HG03175 (cell line): ENCODE measurements around the gene DES.
"Not testable (repeated sequence)": the region's sequence is repeated elsewhere in the genome, so short reads cannot be mapped to it uniquely, and the experiment has no call there.

Source experiments
- ATAC-seq: cut with Tn5 transposase; IDR thresholded peaks from one replicate; pipeline ENCODE4 v1.9.1; 2021; ENCODE audit warnings: mild to moderate bottlenecking, moderate library complexity; ENCODE audit not compliant: unreplicated experiment

Gene DES

DNA sequence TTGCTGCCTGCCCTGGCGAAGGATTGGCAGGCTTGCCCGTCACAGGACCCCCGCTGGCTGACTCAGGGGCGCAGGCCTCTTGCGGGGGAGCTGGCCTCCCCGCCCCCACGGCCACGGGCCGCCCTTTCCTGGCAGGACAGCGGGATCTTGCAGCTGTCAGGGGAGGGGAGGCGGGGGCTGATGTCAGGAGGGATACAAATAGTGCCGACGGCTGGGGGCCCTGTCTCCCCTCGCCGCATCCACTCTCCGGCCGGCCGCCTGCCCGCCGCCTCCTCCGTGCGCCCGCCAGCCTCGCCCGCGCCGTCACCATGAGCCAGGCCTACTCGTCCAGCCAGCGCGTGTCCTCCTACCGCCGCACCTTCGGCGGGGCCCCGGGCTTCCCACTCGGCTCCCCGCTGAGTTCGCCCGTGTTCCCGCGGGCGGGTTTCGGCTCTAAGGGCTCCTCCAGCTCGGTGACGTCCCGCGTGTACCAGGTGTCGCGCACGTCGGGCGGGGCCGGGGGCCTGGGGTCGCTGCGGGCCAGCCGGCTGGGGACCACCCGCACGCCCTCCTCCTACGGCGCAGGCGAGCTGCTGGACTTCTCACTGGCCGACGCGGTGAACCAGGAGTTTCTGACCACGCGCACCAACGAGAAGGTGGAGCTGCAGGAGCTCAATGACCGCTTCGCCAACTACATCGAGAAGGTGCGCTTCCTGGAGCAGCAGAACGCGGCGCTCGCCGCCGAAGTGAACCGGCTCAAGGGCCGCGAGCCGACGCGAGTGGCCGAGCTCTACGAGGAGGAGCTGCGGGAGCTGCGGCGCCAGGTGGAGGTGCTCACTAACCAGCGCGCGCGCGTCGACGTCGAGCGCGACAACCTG is at the start of gene DES:
Gene DES (plus strand): TSS at position 223 of the 857 bp plus-strand sequence. CDS start 86 bp downstream, at position 309.
- no peak for ATAC-seq

- ATAC-seq, result no peak
These were observed 49.4 kb upstream of the DES start for GRCh38 chr2:219368690-219369191.

DNA sequence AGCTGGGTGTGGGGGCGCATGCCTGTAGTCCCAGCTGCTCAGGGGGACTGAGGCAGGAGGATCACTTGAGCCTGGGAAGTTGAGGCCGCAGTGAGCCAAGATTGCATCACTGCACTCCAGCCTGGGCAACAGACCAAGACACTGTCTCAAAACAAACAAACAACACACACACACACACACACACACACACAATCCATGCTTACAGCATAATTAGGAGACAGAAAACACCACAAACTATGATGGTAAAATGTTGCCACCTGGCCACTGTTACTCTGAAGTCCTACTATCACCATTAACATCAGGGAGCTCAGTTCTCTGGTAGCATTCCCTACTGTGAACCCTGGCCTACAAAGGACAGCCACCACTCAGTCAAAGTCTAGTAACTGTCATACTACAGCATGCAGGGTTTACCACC is 48.7 kb upstream of the DES start:
- ATAC-seq, result no peak

- no peak for ATAC-seq
These were observed 39.9 kb upstream of the DES start for GRCh38 chr2:219378163-219378851.

DNA sequence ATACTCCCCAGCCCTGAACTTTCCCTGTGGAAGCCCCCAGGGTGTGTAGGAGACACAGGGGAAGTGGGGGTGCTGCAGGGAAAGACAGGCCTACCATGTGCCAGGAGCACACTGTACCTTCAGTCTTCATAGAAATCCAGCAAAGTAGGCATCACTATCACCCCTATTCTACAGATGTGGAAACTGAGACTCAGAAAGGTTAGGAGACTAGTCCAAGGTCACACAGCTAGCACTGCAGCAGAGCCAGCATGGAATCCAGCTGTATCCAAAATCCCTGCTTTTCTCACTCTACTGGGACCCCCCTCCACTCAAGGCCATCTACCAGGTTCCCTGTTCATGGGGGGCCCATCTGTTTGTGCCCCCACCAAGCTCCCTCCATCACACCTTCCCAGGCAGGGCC is 37.3 kb upstream of the DES start:
- no peak for ATAC-seq

GRCh38 chr2:219381448-219381847 is 36.7 kb upstream of the DES start:
- no peak for ATAC-seq

- ATAC-seq, result no peak
These were observed 34.0 kb upstream of the DES start for GRCh38 chr2:219384083-219384713.

GRCh38 chr2:219384859-219385258 is 33.3 kb upstream of the DES start:
- ATAC-seq, result no peak

DNA sequence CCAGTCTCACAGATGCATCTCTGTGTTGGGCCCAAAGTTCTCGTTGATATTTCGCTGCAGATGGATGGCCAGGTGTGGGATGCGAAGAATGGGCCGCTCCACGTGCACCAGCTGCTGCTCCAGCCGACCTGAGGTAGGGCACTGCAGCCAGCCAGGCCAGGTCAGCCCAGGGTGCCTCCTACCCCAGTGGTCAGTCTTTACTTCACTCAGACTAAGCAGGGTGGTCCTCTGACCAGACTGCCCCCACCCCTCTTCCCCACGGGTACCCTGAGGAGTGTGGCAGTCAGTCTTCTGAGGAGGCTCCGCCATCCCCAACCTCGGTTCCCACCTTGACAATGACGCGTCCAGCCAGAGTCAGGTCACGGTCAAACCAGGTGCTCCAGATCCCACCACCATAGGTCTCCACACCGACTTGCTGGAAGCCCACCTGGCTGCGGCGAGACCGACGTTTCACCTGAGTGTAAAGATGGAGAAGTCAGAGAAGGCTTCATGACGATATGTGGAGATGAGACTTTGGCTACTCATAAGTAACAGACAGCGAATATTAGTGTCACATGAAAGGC is 32.1 kb upstream of the DES start:
- no peak for ATAC-seq

DNA sequence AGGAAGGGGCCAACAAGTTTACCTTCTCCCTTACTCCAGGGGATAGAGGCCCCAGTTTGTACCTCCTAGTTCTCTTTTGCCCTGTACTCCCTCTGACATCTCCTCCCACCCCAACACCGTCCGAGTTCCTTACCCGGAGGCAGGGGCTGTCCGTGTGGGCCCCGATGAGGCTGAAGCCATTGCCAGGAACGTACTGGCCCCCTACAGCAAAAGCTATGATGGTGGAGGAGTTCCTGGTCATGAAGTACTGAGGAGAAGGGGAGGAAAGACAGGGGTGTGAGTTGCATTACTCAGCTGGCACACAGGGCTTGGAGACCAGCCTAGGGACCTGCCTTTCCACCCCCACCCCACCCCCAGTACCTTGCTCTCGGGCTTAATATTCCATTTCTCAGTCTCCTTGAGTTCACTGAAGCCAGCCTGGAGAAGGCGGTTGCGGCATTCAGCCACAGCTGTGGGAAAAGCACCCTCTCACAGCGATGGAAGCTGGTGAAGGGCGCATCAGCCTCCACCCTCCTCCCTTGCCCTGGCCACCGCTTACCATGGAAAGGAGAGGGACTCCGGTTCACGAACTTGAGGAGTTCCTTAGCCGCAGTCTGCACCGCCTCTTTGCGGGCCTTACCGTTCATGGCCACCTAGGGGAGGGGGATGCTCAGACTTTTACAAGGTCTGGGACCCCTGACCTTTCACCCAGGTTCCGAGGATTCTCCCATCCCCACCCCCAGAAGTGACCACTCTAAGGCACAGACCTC is 31.5 kb upstream of the DES start:
- ATAC-seq, result no peak

GRCh38 chr2:219387306-219388120 is 30.7 kb upstream of the DES start, which contains the start of gene DNPEP:
Gene DNPEP, minus strand, starts transcription at chr2:219387912. Its CDS starts 118 bp downstream, at chr2:219387794.
- peak; percentile 68 for ATAC-seq

GRCh38 chr2:219388121-219388906 is 29.9 kb upstream of the DES start:
- peak; percentile 75 for ATAC-seq

GRCh38 chr2:219388907-219389156 is 29.3 kb upstream of the DES start:
- ATAC-seq, result no peak

- no peak for ATAC-seq
These were observed 25.4 kb upstream of the DES start for GRCh38 chr2:219392754-219393153.

DNA sequence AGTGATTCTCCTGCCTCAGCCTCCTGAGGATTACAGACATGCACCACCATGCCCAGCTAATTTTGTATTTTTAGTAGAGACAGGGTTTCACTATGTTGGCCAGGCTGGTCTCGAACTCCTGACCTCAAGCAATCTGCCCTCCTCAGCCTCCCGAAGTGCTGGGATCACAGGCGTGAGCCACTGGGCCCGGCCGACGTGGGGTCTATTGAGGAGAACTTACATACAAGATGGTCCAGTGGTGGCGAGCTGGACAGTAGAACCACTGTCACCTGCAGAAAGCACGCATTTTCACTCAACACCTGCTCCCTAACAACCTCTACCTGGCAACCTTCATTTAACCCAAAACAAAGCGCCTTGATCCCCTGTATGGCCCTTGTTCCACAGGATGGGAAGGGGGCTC is 23.1 kb upstream of the DES start:
- ATAC-seq, result not testable (repeated sequence)

GRCh38 chr2:219395609-219396008 is 22.6 kb upstream of the DES start:
- no peak for ATAC-seq

- ATAC-seq, result no peak
These were observed 21.2 kb upstream of the DES start for GRCh38 chr2:219396863-219397457.

- ATAC-seq, result no peak
These were observed 19.3 kb upstream of the DES start for GRCh38 chr2:219398721-219399363.
